PC-3 (cell line): ENCODE results near the gene CD99L2.

ENCODE experiments used
- CTCF ChIP-seq: fragments of 300-600 bp; sonication (generic); conservative IDR thresholded peaks from 2 replicates; pipeline ENCODE4 v1.5.1; 2017; ENCODE audit warnings: antibody characterized with exemption, low read depth, mild to moderate bottlenecking, low read length
- EZH2 ChIP-seq: fragments of 300-600 bp; sonication (generic); IDR thresholded peaks from one replicate; pipeline ENCODE4 v1.6.1; 2017; ENCODE audit warnings: antibody characterized with exemption, mild to moderate bottlenecking, low read length; ENCODE audit not compliant: unreplicated experiment
- EZH2phosphoT487 ChIP-seq: fragments of 300-600 bp; sonication (generic); IDR thresholded peaks from 2 replicates; pipeline ENCODE4 v1.6.1; 2018; ENCODE audit warnings: mild to moderate bottlenecking, antibody characterized with exemption, low read length, borderline replicate concordance

- TF ChIP-seq CTCF (no peak), EZH2phosphoT487 (no peak), EZH2 (no peak)
Measured at GRCh38 chrX:150906694-150907093, 8.2 kb upstream of the CD99L2 start.
